OCI-LY3 (cell line): Measurements from ENCODE around the gene TMEM198.

Source experiments
- H2AFZ ChIP-seq: fragments of 200-600, 300-600 bp; shearing (Covaris generic); 2 replicates; pipeline ENCODE4 v1.6.0; 2014; ENCODE audit warnings: antibody characterized with exemption, low read depth, low read length
- H3K27ac ChIP-seq: fragments of 200-600, 300-600 bp; sonication (generic); 2 replicates; pipeline ENCODE4 v1.5.1; 2014; ENCODE audit warnings: mild to moderate bottlenecking, low read length, moderate library complexity, mixed read lengths
- H3K27me3 ChIP-seq: fragments of 200-600, 300-600 bp; sonication (generic); 2 replicates; pipeline ENCODE4 v1.6.1; 2014; ENCODE audit warnings: low read depth, low read length, mixed read lengths
- H3K36me3 ChIP-seq: fragments of 200-600, 300-600 bp; sonication (generic); replicated peaks from 2 replicates; pipeline ENCODE3; 2014; ENCODE audit warnings: low read depth, low read length, mixed read lengths
- H3K4me1 ChIP-seq: fragments of 300-600, 200-600 bp; sonication (generic); 2 replicates; pipeline ENCODE4 v1.6.1; 2014; ENCODE audit warnings: low read length, mixed read lengths
- H3K4me2 ChIP-seq: fragments of 200-600, 300-600 bp; sonication (generic); 2 replicates; pipeline ENCODE4 v1.6.1; 2014; ENCODE audit warnings: low read length, mixed read lengths
- H3K4me3 ChIP-seq: fragments of 300-600, 200-600 bp; sonication (generic); 2 replicates; pipeline ENCODE4 v1.5.1; 2014; ENCODE audit warnings: antibody characterized with exemption, mild to moderate bottlenecking, low read length, moderate library complexity
- H3K79me2 ChIP-seq: fragments of 300-600, 200-600 bp; shearing (Covaris generic); 2 replicates; pipeline ENCODE4 v1.6.1; 2014; ENCODE audit warnings: mild to moderate bottlenecking, low read length, mixed read lengths
- H3K9ac ChIP-seq: fragments of 300-600, 200-600 bp; shearing (Covaris generic); 2 replicates; pipeline ENCODE4 v1.6.0; 2014; ENCODE audit warnings: mild to moderate bottlenecking, low read length, moderate library complexity
- H3K9me3 ChIP-seq: fragments of 200-600, 300-600 bp; shearing (Covaris generic); 2 replicates; pipeline ENCODE4 v1.6.1; 2014; ENCODE audit warnings: low read length, mixed read lengths; ENCODE audit not compliant: insufficient read depth
- H4K20me1 ChIP-seq: fragments of 200-600, 300-600 bp; sonication (generic); 2 replicates; pipeline ENCODE4 v1.6.1; 2016; ENCODE audit warnings: low read length, mixed read lengths; ENCODE audit not compliant: insufficient read depth
- EZH2phosphoT487 ChIP-seq: fragments of 200-600 bp; shearing (Covaris generic); IDR thresholded peaks from 2 replicates; pipeline ENCODE4 v1.6.1; 2018; ENCODE audit warnings: antibody characterized with exemption, mixed run types, low read depth
- TF ChIP-seq, protein P1 (sequence below): fragments of 200-600, 300-600 bp; sonication (generic); IDR thresholded peaks from 2 replicates; pipeline ENCODE4 v1.5.1; 2014; ENCODE audit warnings: antibody characterized with exemption, low read length, low read depth

Gene TMEM198

DNA sequence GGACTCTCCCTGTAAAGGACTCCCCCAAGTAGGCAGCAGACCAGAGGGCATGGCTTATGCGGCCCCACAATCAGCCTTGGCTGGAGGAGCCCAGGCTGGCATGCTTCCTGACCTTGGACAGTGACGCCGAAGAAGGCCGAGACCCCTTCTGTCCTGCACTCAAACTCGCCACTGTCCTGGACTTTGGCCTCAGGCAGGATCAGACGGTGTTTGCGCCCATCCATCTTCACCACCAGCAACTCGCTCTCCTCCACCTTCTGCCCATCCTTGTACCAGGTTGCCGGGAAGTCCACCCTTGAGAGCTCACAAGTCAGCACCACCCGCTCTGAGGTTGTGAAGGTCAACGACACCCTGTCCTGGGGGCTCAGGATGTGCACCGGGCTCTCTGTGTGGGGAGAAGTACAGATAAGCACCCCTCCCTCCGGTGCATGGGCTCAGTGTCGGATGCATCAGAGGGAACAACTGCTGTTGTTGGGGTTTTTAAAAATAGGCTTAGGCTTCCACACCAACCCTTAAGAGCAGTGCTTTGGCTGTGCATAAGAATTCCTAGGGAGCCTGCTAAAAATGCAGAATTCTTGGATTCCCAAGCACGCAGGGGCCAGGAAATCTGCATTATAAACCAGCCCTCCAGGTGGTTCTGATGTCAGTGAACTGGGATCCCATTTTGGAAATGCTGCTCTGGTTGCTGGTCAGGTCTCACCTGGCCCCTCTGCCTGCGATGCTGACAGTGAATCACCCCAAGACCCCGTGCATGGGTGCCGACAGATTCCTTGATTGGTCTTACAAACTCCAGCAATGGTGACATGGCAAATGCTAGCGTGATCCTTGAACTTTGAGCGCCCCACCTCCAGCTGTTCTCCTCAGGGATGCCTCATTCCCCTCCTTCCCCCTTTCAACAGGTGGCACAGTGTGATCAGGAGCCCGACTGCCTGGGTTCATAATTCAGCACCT lies 21.6 kb downstream of the TMEM198 start:
- Histone ChIP-seq H3K36me3 (no peaks in the 10 kb centered on the region), H3K9me3 (no peaks in the 10 kb centered on the region), H3K4me1 (no peaks in the 10 kb centered on the region), H3K79me2 (no peaks in the 10 kb centered on the region), H3K9ac (no peak overlapping the region), H3K27ac (no peak overlapping the region), H2AFZ (no peak overlapping the region), H3K4me3 (no peak overlapping the region), H3K4me2 (no peak overlapping the region), H3K27me3 (no peaks in the 10 kb centered on the region), H4K20me1 (no peaks in the 10 kb centered on the region)
- TF ChIP-seq EZH2phosphoT487, result no peak
- TF ChIP-seq, protein P1, sequence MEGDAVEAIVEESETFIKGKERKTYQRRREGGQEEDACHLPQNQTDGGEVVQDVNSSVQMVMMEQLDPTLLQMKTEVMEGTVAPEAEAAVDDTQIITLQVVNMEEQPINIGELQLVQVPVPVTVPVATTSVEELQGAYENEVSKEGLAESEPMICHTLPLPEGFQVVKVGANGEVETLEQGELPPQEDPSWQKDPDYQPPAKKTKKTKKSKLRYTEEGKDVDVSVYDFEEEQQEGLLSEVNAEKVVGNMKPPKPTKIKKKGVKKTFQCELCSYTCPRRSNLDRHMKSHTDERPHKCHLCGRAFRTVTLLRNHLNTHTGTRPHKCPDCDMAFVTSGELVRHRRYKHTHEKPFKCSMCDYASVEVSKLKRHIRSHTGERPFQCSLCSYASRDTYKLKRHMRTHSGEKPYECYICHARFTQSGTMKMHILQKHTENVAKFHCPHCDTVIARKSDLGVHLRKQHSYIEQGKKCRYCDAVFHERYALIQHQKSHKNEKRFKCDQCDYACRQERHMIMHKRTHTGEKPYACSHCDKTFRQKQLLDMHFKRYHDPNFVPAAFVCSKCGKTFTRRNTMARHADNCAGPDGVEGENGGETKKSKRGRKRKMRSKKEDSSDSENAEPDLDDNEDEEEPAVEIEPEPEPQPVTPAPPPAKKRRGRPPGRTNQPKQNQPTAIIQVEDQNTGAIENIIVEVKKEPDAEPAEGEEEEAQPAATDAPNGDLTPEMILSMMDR, result no peak

DNA sequence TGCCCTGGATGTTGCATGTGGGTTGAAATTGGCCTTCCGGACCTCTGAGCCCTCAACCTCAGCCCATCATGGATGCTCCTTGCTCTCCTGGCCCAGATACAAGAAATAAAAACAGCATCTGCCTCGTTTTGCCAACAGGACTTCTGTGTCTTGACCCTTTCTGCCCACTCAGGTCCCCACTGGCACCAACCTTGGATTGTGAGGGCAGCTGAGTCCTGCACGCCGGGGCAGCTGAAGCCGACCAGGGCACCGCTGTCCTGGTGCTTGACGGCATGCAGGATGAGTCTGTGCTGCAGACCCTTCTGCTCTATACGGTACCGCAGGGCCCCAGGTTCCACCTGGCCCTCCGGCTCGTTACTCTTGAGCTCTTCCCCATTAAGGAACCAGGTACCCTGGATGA lies 22.8 kb downstream of the TMEM198 start:
- Histone ChIP-seq H4K20me1 (no peaks in the 10 kb centered on the region), H3K9me3 (no peaks in the 10 kb centered on the region), H3K36me3 (no peaks in the 10 kb centered on the region), H2AFZ (no peak overlapping the region), H3K4me3 (no peak overlapping the region), H3K79me2 (no peaks in the 10 kb centered on the region), H3K4me1 (no peaks in the 10 kb centered on the region), H3K9ac (no peak overlapping the region), H3K4me2 (no peak overlapping the region), H3K27ac (no peak overlapping the region), H3K27me3 (no peaks in the 10 kb centered on the region)
- TF ChIP-seq EZH2phosphoT487, result no peak
- TF ChIP-seq, protein P1, result no peak

DNA sequence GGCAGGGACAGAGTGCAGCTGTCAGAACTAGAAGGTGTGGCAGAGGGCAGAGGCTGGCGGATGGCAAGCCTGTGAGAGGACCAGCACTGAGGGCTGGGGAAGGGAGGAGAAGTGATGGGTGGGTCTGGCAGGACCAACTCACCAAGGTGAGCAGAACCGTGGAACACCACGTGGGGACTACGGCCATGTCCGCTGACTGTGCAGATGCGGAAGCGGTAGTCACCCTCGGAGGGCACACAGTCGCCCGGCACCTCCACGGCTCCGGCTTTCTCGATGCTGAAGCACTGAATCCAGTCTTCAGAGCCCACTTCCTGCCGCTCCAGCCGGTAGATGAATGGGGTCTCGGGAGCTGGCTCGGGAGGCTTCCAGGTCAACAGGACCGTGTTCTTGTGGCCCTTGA lies 23.3 kb downstream of the TMEM198 start:
- Histone ChIP-seq H3K27ac (no peak overlapping the region), H3K27me3 (no peaks in the 10 kb centered on the region), H3K9me3 (no peaks in the 10 kb centered on the region), H2AFZ (no peak overlapping the region), H3K4me3 (no peak overlapping the region), H3K9ac (no peak overlapping the region), H3K4me1 (no peaks in the 10 kb centered on the region), H3K4me2 (no peak overlapping the region), H4K20me1 (no peaks in the 10 kb centered on the region), H3K79me2 (no peaks in the 10 kb centered on the region), H3K36me3 (no peaks in the 10 kb centered on the region)
- TF ChIP-seq EZH2phosphoT487, result no peak
- TF ChIP-seq, protein P1, result no peak

DNA sequence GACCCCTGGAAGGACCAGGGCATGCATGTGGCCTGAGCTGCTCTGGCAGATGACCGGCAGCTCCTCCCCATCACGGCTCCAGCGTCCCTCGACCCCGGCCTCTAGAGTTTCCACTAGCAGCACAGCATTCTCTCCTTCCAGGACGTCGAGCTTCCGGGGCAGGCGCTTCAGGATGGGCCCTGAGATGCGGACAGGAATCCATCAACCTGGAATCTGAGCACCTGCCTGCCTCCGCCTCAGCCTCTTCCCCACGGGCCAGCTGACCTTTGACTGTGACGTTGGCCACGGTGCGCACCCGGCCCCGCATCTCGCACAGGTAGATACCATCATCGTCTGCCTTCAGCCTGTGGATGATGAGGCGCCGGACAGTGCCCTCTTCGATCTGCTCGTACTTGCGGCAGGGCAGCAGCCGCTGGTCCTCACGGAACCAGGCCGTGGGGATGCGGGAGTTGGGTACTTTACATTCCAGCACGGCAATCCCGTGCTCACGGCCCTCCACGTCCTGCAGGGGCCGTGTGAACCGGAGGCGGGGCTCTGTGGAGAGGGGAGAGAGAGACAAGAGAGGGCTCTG lies 24.0 kb downstream of the TMEM198 start:
- Histone ChIP-seq H3K36me3 (no peaks in the 10 kb centered on the region), H3K9ac (no peak overlapping the region), H2AFZ (no peak overlapping the region), H3K9me3 (no peaks in the 10 kb centered on the region), H3K4me2 (no peak overlapping the region), H3K4me3 (no peak overlapping the region), H4K20me1 (no peaks in the 10 kb centered on the region), H3K79me2 (no peaks in the 10 kb centered on the region), H3K27me3 (no peaks in the 10 kb centered on the region), H3K27ac (no peak overlapping the region), H3K4me1 (no peaks in the 10 kb centered on the region)
- TF ChIP-seq, protein P1, result no peak
- TF ChIP-seq EZH2phosphoT487, result no peak
